Raji (cell line): Measurements from ENCODE around the gene PNMA6F.
A peak's percentile ranks its signal among the peaks of the same experiment; 100 is the strongest.

Source experiments
- POLR2A ChIP-seq: IDR thresholded peaks from 2 replicates; pipeline ENCODE4 v1.6.1; 2011; ENCODE audit warnings: low read depth, low read length, control low read depth; ENCODE audit not compliant: insufficient read depth

The PNMA6F gene

GRCh38 chrX:153342762-153343558 lies 21.4 kb upstream of the PNMA6F start:
- TF ChIP-seq POLR2A: no peak

GRCh38 chrX:153340111-153340510 lies 18.5 kb upstream of the PNMA6F start:
- no peak for TF ChIP-seq POLR2A

- TF ChIP-seq POLR2A: no peak
These were observed 18.1 kb upstream of the PNMA6F start for GRCh38 chrX:153339662-153340061.

GRCh38 chrX:153338836-153339235 lies 17.3 kb upstream of the PNMA6F start:
- no peak for TF ChIP-seq POLR2A

- no peak for TF ChIP-seq POLR2A
These were observed 15.4 kb upstream of the PNMA6F start for GRCh38 chrX:153336988-153337387.

GRCh38 chrX:153336121-153336894 lies 14.7 kb upstream of the PNMA6F start:
- no peak for TF ChIP-seq POLR2A

GRCh38 chrX:153334654-153335295 lies 13.2 kb upstream of the PNMA6F start:
- TF ChIP-seq POLR2A: no peak

- peak; percentile 55 for TF ChIP-seq POLR2A
These were observed 12.5 kb upstream of the PNMA6F start, which contains the start of gene ZNF275 for GRCh38 chrX:153333821-153334653. ZNF275 (plus strand) TSS chrX:153334153; CDS start chrX:153336680, 2,527 bp downstream.

- no peak for TF ChIP-seq POLR2A
These were observed 11.7 kb upstream of the PNMA6F start for GRCh38 chrX:153333266-153333665.

GRCh38 chrX:153327561-153327960 lies 6.0 kb upstream of the PNMA6F start:
- no peak for TF ChIP-seq POLR2A

- TF ChIP-seq POLR2A: no peak
These were observed 897 bp downstream of the PNMA6F start for GRCh38 chrX:153320555-153321184.

GRCh38 chrX:153319295-153320046 lies 2.1 kb downstream of the PNMA6F start:
- TF ChIP-seq POLR2A: no peak

- no peak for TF ChIP-seq POLR2A
These were observed 2.8 kb downstream of the PNMA6F start for GRCh38 chrX:153318811-153319210.

GRCh38 chrX:153317996-153318722 lies 3.4 kb downstream of the PNMA6F start:
- no peak for TF ChIP-seq POLR2A
